Calu3 (cell line): ENCODE data around the gene NHSL2. TPM values are rescaled to one million over a fixed set of nuclear protein-coding genes. Genes with fewer than 3 reads are reported as not detected.
A peak's percentile ranks its signal among the peaks of the same experiment; 100 is the strongest.

ENCODE experiments used
- BruUV-seq: library from RNA; stranded (reverse); fragments of 400-500 nt; replicated peaks from 2 replicates; lab custom pipeline; 2021; lab: Mats Ljungman, UMichigan
- CTCF ChIA-PET: fragments of 300-600 bp; sonication (Branson Sonifier 250); formaldehyde crosslinking; loops from one replicate; lab custom pipeline; 2022; ENCODE audit warnings: antibody characterized with exemption; lab: Charles Lee
- DNase-seq: peaks from one replicate; pipeline ENCODE4 v3.0.0; 2022
- H3K27ac Mint-ChIP-seq: one replicate; pipeline ENCODE4 v1.8.0; 2022; ENCODE audit warnings: mixed read lengths; ENCODE audit not compliant: unreplicated experiment
- H3K27me3 Mint-ChIP-seq: one replicate; pipeline ENCODE4 v1.8.0; 2022; ENCODE audit warnings: mixed read lengths; ENCODE audit not compliant: unreplicated experiment
- H3K36me3 Mint-ChIP-seq: one replicate; pipeline ENCODE4 v1.8.0; 2022; ENCODE audit warnings: mild to moderate bottlenecking, moderate library complexity, mixed read lengths; ENCODE audit not compliant: insufficient read depth, unreplicated experiment
- H3K4me1 Mint-ChIP-seq: one replicate; pipeline ENCODE4 v1.8.0; 2022; ENCODE audit warnings: mild to moderate bottlenecking, low read depth, mixed read lengths; ENCODE audit not compliant: unreplicated experiment
- H3K4me3 Mint-ChIP-seq: one replicate; pipeline ENCODE4 v1.8.0; 2022; ENCODE audit warnings: mild to moderate bottlenecking, low read depth, moderate library complexity, mixed read lengths; ENCODE audit not compliant: unreplicated experiment
- H3K9me3 Mint-ChIP-seq: one replicate; pipeline ENCODE4 v1.8.0; 2022; ENCODE audit warnings: low read depth, mixed read lengths; ENCODE audit not compliant: unreplicated experiment
- CTCF ChIP-seq: fragments of 200-600 bp; IDR thresholded peaks from one replicate; pipeline ENCODE4 v1.8.0; 2022; ENCODE audit warnings: antibody characterized with exemption; ENCODE audit not compliant: unreplicated experiment
- intact Hi-C: fragments of 100-400 bp; cut with micrococcal nuclease; formaldehyde crosslinking; loops from one replicate; pipeline ENCODE4 v1.10.0; 2022; ENCODE audit not compliant: unreplicated experiment
- total RNA-seq: library from RNA; stranded (reverse); gene quantifications from 2 replicates; pipeline ENCODE4 v1.2.3, GENCODE V29; 2022

The NHSL2 gene
- total RNA-seq, 1 experiment from 2014 or later: 0.09 TPM

- no peak overlapping the region for H3K27ac Mint-ChIP-seq
- H3K9me3 Mint-ChIP-seq: no peaks in the 10 kb centered on the region
- intact Hi-C loops: no loop called here
- H3K4me3 Mint-ChIP-seq: no peak overlapping the region
- H3K36me3 Mint-ChIP-seq: no peaks in the 10 kb centered on the region
- TF ChIP-seq CTCF: no peak
- CTCF ChIA-PET: interaction anchor here (0.7 kb wide), 1 partner anchor 18 kb away, joined by 7 read pairs; no protein-coding TSS in a partner anchor
- BruUV-seq: no TSS peak
- H3K4me1 Mint-ChIP-seq: no peaks in the 10 kb centered on the region
- peak; percentile 44 for DNase-seq
- peaks cover 57% of the 10 kb centered on the region for H3K27me3 Mint-ChIP-seq
Measured at GRCh38 chrX:72003811-72004750, 93.4 kb downstream of the NHSL2 start.

DNA sequence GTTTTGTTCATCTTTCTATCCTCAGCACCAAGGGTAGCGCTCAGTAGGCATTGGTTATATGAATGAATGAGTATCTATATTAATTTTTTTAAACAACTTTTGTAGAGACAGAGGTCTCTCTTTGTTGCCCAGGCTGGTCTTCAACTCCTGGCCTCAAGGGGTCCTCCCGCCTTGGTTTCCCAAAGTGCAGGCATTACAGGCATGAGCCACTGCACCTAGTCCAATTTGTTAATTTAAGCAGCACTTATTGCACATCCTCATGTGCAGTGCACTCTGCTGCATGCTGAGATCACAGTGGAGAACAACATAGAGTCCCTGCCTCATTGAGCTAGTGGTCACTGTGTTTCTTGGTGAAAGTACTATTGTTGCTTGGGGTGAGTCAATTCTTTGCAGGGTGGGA is 94.4 kb downstream of the NHSL2 start:
- intact Hi-C loops: no loop called here
- TF ChIP-seq CTCF: no peak
- Mint-ChIP-seq H3K27me3 (peaks cover 60% of the 10 kb centered on the region), H3K4me1 (no peaks in the 10 kb centered on the region), H3K9me3 (no peaks in the 10 kb centered on the region), H3K4me3 (no peak overlapping the region), H3K27ac (no peak overlapping the region), H3K36me3 (no peaks in the 10 kb centered on the region)
- CTCF ChIA-PET: interaction anchor here (0.7 kb wide), 1 partner anchor 19 kb away, joined by 7 read pairs; no protein-coding TSS in a partner anchor
- DNase-seq: no peak
- BruUV-seq: no TSS peak

DNA sequence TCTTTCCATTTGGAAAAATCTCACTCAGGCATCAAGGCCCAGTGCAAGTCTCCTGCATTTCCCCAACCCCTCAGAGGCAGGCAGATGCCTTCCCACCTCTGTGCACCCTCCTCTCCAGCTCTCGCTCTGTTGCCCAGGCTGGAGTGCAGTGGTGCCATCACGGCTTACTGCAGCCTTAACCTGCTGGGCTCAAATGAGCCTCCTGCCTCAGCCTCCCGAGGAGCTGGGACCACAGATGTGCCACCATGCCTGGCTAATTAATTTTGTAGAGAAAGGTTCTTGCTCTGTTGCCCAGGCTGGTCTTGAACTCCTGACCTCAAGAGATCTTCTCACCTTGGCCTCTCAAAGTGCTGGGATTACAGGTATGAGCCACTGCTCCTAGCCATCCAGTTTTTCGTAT is 95.8 kb downstream of the NHSL2 start:
- DNase-seq: no peak
- Mint-ChIP-seq H3K27me3 (peaks cover 53% of the 10 kb centered on the region), H3K36me3 (no peaks in the 10 kb centered on the region), H3K4me1 (no peaks in the 10 kb centered on the region), H3K9me3 (no peaks in the 10 kb centered on the region), H3K4me3 (no peak overlapping the region), H3K27ac (no peak overlapping the region)
- intact Hi-C loops: no loop called here
- TF ChIP-seq CTCF: no peak
- CTCF ChIA-PET: no interaction called here
- BruUV-seq: no TSS peak

GRCh38 chrX:72009731-72010130 is 99.1 kb downstream of the NHSL2 start:
- no TSS peak for BruUV-seq
- intact Hi-C loops: no loop called here
- H3K9me3 Mint-ChIP-seq: no peaks in the 10 kb centered on the region

More at GRCh38 chrX:72009731-72010130, 99.1 kb downstream of the NHSL2 start:
- CTCF ChIA-PET: no interaction called here
- DNase-seq: no peak
- no peaks in the 10 kb centered on the region for H3K36me3 Mint-ChIP-seq
- peaks cover 79% of the 10 kb centered on the region for H3K27me3 Mint-ChIP-seq
- no peak overlapping the region for H3K4me3 Mint-ChIP-seq
- no peak for TF ChIP-seq CTCF
- H3K4me1 Mint-ChIP-seq: no peaks in the 10 kb centered on the region
- no peak overlapping the region for H3K27ac Mint-ChIP-seq
